Thoracic aorta (tissue), 2 donors: ENCODE data around the gene JAKMIP3. TPM values are rescaled to one million over a fixed set of nuclear protein-coding genes. Genes with fewer than 3 reads are reported as not detected.

Experiments
- ATAC-seq: fragments of 150-250 bp; one replicate; pipeline ENCODE4 v1.8.0; 2017; ENCODE audit warnings: low read depth; ENCODE audit not compliant: insufficient number of reproducible peaks, low FRiP score
- DNase-seq: peaks from one replicate; pipeline ENCODE4 v3.0.0-alpha.2; 2020; ENCODE audit warnings: low spot score
- H3K27ac ChIP-seq, 2 donors: fragments of 200-600 bp; sonication (generic); 1 replicate in 1 of 2; 2 replicates in 1 of 2; pipeline ENCODE4 v1.5.1; 2016; ENCODE audit warnings: mild to moderate bottlenecking in 2 of 2, moderate library complexity in 2 of 2
- H3K27me3 ChIP-seq: fragments of 200-600 bp; sonication (generic); replicated peaks from 2 replicates; pipeline ENCODE4 v1.6.0; 2016; ENCODE audit warnings: mild to moderate bottlenecking; ENCODE audit not compliant: insufficient read depth
- H3K36me3 ChIP-seq: fragments of 200-600 bp; sonication (generic); one replicate; pipeline ENCODE4 v1.5.1; 2016
- H3K4me1 ChIP-seq, 2 donors: fragments of 200-600 bp; sonication (generic); 1 replicate in 1 of 2; 2 replicates in 1 of 2; pipeline versions ENCODE4 v1.5.1 to v1.6.0; 2016; ENCODE audit warnings: low read depth in 2 of 2, mild to moderate bottlenecking in 1 of 2; ENCODE audit not compliant: control insufficient read depth in 1 of 2
- H3K4me3 ChIP-seq: fragments of 200-600 bp; sonication (generic); 2 replicates; pipeline ENCODE4 v1.5.1; 2016; ENCODE audit warnings: mild to moderate bottlenecking
- H3K9me3 ChIP-seq: fragments of 200-600 bp; sonication (generic); 2 replicates; pipeline ENCODE4 v1.5.1; 2016
- total RNA-seq, 2 donors: library from RNA; depleted of rRNA; stranded (reverse); fragments of >200 nt; gene quantifications; one replicate each; pipeline versions ENCODE4 v1.1.0 to v1.2.3, GENCODE V29; 2016
- TF ChIP-seq, protein P1 (sequence below): fragments of 200-600 bp; sonication (generic); IDR thresholded peaks from one replicate; pipeline ENCODE4 v1.5.1; 2019; ENCODE audit warnings: antibody characterized with exemption

Gene JAKMIP3
- total RNA-seq, 2 donors from 2014 or later: 0.42 to 1.4 TPM

DNA sequence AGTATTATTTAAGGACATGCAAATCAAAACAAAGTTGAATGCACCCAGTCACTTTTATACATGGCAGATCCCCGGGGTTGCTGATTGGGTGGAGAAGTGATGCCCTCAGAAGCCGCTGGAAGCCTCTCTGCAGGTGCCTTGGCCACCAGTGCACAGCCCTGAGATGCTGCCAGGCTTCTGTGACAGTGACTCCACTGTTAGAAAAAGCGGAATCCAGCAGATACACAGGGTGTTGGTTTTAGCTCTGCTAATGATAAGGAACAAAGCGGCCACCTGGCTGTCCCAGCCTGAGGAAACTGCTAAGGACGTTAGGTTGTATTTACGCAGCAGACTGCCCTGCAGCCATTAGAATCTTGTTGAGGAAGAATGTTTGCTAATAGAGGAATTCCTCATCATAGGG is 47.5 kb downstream of the JAKMIP3 start:
- no peaks in the 10 kb centered on the region for H3K27me3 ChIP-seq
- TF ChIP-seq, protein P1, sequence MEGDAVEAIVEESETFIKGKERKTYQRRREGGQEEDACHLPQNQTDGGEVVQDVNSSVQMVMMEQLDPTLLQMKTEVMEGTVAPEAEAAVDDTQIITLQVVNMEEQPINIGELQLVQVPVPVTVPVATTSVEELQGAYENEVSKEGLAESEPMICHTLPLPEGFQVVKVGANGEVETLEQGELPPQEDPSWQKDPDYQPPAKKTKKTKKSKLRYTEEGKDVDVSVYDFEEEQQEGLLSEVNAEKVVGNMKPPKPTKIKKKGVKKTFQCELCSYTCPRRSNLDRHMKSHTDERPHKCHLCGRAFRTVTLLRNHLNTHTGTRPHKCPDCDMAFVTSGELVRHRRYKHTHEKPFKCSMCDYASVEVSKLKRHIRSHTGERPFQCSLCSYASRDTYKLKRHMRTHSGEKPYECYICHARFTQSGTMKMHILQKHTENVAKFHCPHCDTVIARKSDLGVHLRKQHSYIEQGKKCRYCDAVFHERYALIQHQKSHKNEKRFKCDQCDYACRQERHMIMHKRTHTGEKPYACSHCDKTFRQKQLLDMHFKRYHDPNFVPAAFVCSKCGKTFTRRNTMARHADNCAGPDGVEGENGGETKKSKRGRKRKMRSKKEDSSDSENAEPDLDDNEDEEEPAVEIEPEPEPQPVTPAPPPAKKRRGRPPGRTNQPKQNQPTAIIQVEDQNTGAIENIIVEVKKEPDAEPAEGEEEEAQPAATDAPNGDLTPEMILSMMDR: no peak
- no peak for DNase-seq
- H3K36me3 ChIP-seq: no peaks in the 10 kb centered on the region
- no peaks in the 10 kb centered on the region for H3K4me1 ChIP-seq
- no peak overlapping the region for H3K4me3 ChIP-seq
- no peak for ATAC-seq
- H3K9me3 ChIP-seq: no peaks in the 10 kb centered on the region
- no peak overlapping the region for H3K27ac ChIP-seq

- DNase-seq (no peak), ATAC-seq (no peak)
- Histone ChIP-seq H3K4me3 (no peak overlapping the region), H3K9me3 (no peaks in the 10 kb centered on the region), H3K4me1 (no peaks in the 10 kb centered on the region), H3K27ac (no peak overlapping the region), H3K36me3 (no peaks in the 10 kb centered on the region), H3K27me3 (no peaks in the 10 kb centered on the region)
- TF ChIP-seq, protein P1: no peak
These were observed 48.1 kb downstream of the JAKMIP3 start for GRCh38 chr10:132113766-132114365.

GRCh38 chr10:132114953-132115520 is 49.3 kb downstream of the JAKMIP3 start:
- no peaks in the 10 kb centered on the region for H3K9me3 ChIP-seq
- H3K27me3 ChIP-seq: no peaks in the 10 kb centered on the region
- DNase-seq (no peak), ATAC-seq (no peak)
- H3K36me3 ChIP-seq: no peaks in the 10 kb centered on the region
- H3K27ac ChIP-seq: no peak overlapping the region
- TF ChIP-seq, protein P1: no peak
- H3K4me3 ChIP-seq: no peak overlapping the region
- no peaks in the 10 kb centered on the region for H3K4me1 ChIP-seq

Other genes with a start within 250 kb of the JAKMIP3 start
- gene PPP2R2D, start 164.9 kb upstream of the JAKMIP3 start, total RNA-seq: 10 to 100 TPM; 23.0 to 34.1 TPM
- 10 to 100 TPM; 33.6 to 81.5 TPM for gene BNIP3, start 84.0 kb upstream of the JAKMIP3 start, total RNA-seq
- gene DPYSL4, start 121.0 kb downstream of the JAKMIP3 start, total RNA-seq: under 1 TPM in 1 of 2 donors, not detected in 1; 0.28 TPM
- 1 to 10 TPM; 1.1 to 4.2 TPM for gene STK32C, start 242.0 kb downstream of the JAKMIP3 start, total RNA-seq